C4-2B (cell line): ENCODE data around the gene ATP6V1B1.

Experiments
- H3K27ac ChIP-seq: fragments of 450-650 bp; 2 replicates; pipeline ENCODE4 v1.5.1; 2017
- ZFX ChIP-seq: fragments of 450-650 bp; IDR thresholded peaks from 2 replicates; pipeline ENCODE4 v1.6.1; 2017
- TF ChIP-seq, protein P1 (sequence below): fragments of 450-650 bp; conservative IDR thresholded peaks from 2 replicates; pipeline ENCODE4 v1.5.1; 2017; ENCODE audit warnings: mild to moderate bottlenecking

Gene ATP6V1B1

GRCh38 chr2:70935468-70936164 is at the start of gene ATP6V1B1:
Gene ATP6V1B1 (plus strand): TSS chr2:70935900. CDS start chr2:70935955, 55 bp downstream.
- no peak within 1 kb of the TSS for H3K27ac ChIP-seq
- TF ChIP-seq, protein P1, sequence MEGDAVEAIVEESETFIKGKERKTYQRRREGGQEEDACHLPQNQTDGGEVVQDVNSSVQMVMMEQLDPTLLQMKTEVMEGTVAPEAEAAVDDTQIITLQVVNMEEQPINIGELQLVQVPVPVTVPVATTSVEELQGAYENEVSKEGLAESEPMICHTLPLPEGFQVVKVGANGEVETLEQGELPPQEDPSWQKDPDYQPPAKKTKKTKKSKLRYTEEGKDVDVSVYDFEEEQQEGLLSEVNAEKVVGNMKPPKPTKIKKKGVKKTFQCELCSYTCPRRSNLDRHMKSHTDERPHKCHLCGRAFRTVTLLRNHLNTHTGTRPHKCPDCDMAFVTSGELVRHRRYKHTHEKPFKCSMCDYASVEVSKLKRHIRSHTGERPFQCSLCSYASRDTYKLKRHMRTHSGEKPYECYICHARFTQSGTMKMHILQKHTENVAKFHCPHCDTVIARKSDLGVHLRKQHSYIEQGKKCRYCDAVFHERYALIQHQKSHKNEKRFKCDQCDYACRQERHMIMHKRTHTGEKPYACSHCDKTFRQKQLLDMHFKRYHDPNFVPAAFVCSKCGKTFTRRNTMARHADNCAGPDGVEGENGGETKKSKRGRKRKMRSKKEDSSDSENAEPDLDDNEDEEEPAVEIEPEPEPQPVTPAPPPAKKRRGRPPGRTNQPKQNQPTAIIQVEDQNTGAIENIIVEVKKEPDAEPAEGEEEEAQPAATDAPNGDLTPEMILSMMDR: no peak
- no peak for TF ChIP-seq ZFX

DNA sequence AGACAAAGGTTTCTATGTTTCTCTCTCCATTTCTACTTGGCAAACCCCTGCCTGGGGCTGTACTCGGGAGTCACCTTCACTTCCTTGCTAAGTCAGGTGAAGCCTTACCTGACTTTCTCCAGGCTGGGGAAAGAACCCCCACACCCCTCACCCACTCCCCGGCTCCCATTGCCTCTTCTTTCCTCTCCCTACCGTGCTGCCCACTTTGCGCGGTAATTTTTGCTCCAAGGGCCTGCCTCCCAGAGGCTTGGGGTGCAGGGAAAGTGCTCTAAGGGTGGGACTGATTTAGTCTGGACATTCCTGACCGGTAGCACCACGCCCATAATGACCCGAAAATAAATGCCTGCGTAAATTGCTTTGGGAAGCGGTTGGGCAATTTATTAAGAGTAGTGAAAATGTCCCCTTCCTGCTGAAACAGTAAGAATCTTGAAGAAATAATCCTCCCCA is 49.1 kb upstream of the ATP6V1B1 start:
- H3K27ac ChIP-seq: no peak overlapping the region
- TF ChIP-seq, protein P1: no peak
- TF ChIP-seq ZFX: no peak

GRCh38 chr2:70887208-70887549 is 48.5 kb upstream of the ATP6V1B1 start:
- no peak overlapping the region for H3K27ac ChIP-seq
- TF ChIP-seq ZFX: no peak
- TF ChIP-seq, protein P1: no peak

DNA sequence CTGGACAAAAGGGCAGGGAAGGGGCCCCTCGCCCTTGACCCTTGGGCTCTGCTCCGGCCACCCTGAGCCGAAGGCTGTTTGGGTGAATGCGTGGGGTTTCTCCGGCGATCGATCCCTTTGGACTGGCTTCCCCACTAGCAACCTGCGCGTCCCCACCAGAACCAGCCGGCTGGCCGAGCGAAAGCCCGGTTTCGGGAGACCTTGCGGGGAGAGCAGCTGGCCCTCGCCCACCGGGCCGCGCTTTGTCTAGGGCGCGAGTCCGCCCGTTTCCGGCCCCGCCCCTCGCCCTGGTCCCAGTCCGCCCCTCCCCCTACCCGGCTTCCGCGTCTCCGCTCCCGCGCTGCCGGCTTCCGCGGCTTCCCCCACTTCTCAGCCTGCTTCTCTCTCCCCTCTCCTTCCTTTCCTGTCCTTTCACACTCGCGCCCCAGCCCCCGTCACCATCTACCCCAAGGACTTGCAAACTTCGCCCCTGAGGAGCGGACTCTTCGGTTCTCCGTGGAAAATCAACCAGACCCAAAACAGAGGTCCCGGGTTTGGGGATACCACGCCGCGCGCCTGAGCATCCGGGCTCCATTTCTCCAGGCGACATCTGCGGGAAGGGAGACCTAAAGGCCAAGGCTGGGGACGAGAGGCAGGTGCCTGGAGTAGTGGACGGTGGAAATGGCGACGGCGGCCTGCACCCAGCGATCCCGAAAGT is 48.0 kb upstream of the ATP6V1B1 start:
- no peak overlapping the region for H3K27ac ChIP-seq

GRCh38 chr2:70888366-70888922 is 47.3 kb upstream of the ATP6V1B1 start:
- no peak for TF ChIP-seq ZFX
- TF ChIP-seq, protein P1: no peak

More for the DNA sequence above, 48.0 kb upstream of the ATP6V1B1 start:
- TF ChIP-seq, protein P1: no peak
- no peak for TF ChIP-seq ZFX

DNA sequence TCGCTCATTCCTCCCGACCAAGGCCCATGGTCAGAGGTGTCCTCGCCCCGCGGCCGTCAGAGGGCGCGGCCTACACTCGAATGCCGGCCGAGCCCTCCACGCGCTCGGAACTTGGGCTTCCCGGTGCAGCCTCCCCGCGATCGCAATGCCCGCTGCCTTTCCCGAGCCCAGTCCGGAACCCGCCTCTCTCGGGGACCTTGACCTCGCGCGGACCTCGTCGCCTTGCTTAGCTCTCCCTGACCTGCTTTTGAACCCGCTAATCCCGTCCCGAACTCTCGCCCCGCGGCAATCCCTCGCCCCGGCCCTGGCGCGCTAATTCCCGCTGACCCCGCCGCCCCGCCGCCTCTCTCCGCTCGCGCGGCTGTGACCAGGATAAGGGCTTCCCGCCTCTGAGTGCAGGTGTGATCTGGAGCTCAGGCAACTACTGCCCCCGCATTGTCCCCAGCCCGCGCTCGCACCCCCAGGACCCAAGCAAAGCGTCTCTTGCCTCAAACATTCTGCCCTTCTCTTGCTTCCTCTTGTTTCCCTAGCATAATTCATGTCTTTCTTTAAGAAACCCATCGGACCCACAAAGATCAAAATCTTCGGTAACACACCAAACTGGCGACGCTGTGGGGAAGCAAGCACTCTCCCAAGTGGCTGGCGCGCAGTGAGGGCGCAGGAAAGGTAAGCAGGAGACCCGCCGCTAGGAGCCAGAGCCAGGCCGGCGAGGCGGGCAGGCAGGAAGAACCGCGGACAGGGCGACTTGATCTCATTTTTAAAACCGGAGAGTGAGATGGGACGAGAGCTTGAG is 46.6 kb upstream of the ATP6V1B1 start:
- TF ChIP-seq, protein P1: no peak
- no peak for TF ChIP-seq ZFX
- no peak overlapping the region for H3K27ac ChIP-seq

More at GRCh38 chr2:70888366-70888922, 47.3 kb upstream of the ATP6V1B1 start:
- H3K27ac ChIP-seq: no peak overlapping the region

DNA sequence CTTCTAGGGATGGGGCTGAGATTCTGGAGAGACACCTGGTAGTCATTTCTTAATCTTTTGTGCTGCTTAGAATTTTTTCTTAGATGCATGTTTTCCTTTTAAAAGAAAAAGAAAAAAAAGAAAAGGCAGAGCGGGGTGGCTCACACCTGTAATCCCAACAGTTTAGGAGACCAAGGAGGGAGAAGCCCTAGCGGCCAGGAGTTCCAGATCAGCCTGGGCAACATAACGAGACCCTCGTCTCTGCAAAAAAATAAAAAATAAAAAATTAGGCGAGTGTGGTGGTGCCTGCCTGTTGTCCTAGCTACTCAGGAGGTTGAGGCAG is 46.0 kb upstream of the ATP6V1B1 start:
- no peak for TF ChIP-seq ZFX
- TF ChIP-seq, protein P1: no peak

More for the DNA sequence above, 46.0 kb upstream of the ATP6V1B1 start:
- H3K27ac ChIP-seq: no peak overlapping the region
